ENCODE measurements around the gene ABHD6.

DNA sequence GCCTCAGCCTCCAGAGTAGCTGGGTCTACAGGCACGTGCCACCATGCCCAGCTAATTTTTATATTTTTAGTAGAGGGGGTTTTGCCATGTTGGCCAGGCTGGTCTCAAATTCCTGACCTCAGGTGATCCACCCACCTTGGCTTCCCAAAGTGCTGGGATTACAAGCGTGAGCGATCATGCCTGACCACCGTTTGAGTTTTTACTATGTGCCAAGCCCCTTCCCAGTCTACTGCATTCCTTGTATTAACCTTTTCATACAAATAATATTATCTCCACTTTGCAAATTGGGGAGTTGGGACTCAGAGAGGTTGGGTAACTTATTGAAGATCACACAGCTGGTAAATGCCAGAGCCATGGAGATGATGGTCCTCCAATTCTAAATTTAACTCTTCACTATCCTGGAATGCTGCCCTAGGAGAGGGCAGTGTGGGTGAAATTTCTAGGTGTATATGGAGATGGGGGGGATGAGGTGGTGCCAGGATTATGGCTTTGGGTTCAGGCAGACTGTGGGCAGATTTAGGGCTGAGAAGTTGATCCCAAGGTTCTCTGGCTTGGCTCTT is 94.1 kb downstream of the ABHD6 start:
- TF ChIP-seq EZH2 (IDR thresholded peaks at IDR 0.05; ENCODE audit: borderline replicate concordance) = no peak
- TF ChIP-seq, protein P1, sequence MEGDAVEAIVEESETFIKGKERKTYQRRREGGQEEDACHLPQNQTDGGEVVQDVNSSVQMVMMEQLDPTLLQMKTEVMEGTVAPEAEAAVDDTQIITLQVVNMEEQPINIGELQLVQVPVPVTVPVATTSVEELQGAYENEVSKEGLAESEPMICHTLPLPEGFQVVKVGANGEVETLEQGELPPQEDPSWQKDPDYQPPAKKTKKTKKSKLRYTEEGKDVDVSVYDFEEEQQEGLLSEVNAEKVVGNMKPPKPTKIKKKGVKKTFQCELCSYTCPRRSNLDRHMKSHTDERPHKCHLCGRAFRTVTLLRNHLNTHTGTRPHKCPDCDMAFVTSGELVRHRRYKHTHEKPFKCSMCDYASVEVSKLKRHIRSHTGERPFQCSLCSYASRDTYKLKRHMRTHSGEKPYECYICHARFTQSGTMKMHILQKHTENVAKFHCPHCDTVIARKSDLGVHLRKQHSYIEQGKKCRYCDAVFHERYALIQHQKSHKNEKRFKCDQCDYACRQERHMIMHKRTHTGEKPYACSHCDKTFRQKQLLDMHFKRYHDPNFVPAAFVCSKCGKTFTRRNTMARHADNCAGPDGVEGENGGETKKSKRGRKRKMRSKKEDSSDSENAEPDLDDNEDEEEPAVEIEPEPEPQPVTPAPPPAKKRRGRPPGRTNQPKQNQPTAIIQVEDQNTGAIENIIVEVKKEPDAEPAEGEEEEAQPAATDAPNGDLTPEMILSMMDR (IDR thresholded peaks at IDR 0.05; ENCODE audit: poor library complexity) = no peak
- TF ChIP-seq EZH2phosphoT487 (IDR thresholded peaks at IDR 0.05; ENCODE audit: low read depth, severe bottlenecking, unreplicated experiment) = no peak
